Effector memory CD8-positive, alpha-beta T cell (primary cell): Measurements from ENCODE around the gene DNAJC10.

Source experiments
- ATAC-seq: fragments of 150-1000 bp; cut with Tn5 transposase; replicated peaks from 2 replicates; pipeline ENCODE4 v1.10.0; 2021; ENCODE audit warnings: mild to moderate bottlenecking, moderate library complexity
- DNase-seq, 3 experiments: peaks; one replicate each; pipeline ENCODE4 v3.0.0; 2021
- H3K27ac Mint-ChIP-seq, 2 donors: one replicate each; pipeline ENCODE4 v1.8.0; 2022; ENCODE audit warnings: mild to moderate bottlenecking in 2 of 2, mixed read lengths in 2 of 2, moderate library complexity in 2 of 2
- H3K27me3 Mint-ChIP-seq, 2 donors: one replicate each; pipeline ENCODE4 v1.8.0; 2022; ENCODE audit warnings: mixed read lengths in 2 of 2
- H3K36me3 Mint-ChIP-seq: one replicate; pipeline ENCODE4 v1.8.0; 2022; ENCODE audit warnings: mild to moderate bottlenecking, moderate library complexity, mixed read lengths; ENCODE audit not compliant: insufficient read depth
- H3K4me1 Mint-ChIP-seq, 2 donors: one replicate each; pipeline ENCODE4 v1.8.0; 2022; ENCODE audit warnings: low read depth in 2 of 2, mixed read lengths in 2 of 2
- H3K4me3 Mint-ChIP-seq, 2 donors: one replicate each; pipeline ENCODE4 v1.8.0; 2022; ENCODE audit warnings: mild to moderate bottlenecking in 2 of 2, mixed read lengths in 2 of 2, moderate library complexity in 2 of 2
- H3K9me3 Mint-ChIP-seq, 2 donors: one replicate each; pipeline ENCODE4 v1.8.0; 2022; ENCODE audit warnings: mixed read lengths in 2 of 2

Gene DNAJC10

DNA sequence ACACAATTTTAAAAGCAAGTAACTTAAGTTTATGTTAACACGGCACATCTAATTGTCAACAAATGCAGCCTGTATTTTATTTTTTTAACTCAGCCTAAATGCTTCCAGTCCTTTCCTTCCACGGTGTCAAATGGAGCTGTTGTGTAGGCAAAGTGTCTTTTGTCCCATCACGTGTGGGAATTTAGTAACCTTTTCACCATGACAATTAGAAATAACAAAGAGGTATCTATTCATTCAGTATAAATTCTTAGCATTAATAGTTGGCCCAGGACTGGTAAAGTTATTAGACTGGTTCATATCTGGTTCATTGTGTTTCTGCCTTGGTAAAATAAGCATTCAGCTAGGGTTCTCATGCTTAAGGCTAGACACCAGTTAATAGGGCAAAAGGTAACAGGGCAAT, 102.4 kb downstream of the DNAJC10 start:
- H3K4me3 Mint-ChIP-seq = no peak overlapping the region
- ATAC-seq = no peak
- H3K4me1 Mint-ChIP-seq = no peaks in the 10 kb centered on the region
- no peaks in the 10 kb centered on the region for H3K9me3 Mint-ChIP-seq
- DNase-seq = no peak
- H3K27me3 Mint-ChIP-seq = peaks cover 32 to 43% of the 10 kb centered on the region in 2 donors
- H3K36me3 Mint-ChIP-seq = no peaks in the 10 kb centered on the region
- H3K27ac Mint-ChIP-seq = no peak overlapping the region

DNA sequence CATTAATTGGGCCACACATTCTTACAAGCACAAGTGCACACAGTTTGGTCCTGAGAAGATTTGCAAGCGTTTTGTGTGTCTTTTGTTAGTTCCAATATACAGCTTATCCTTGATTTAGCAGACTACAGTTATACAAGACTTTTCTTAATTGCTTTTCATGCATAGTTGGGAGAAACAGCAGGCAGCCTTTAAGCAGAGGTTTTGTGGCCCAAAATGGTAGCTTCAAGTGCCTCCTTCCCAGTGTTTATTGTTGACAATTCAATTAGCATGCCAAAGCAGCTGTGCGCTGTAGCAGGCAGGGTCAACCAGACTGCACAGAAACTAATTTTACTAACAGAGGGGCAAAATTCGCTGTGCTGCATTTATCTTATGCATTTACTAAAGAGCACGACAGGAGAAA, 102.9 kb downstream of the DNAJC10 start:
- H3K9me3 Mint-ChIP-seq = no peaks in the 10 kb centered on the region
- no peak for DNase-seq
- H3K4me1 Mint-ChIP-seq = no peaks in the 10 kb centered on the region
- H3K36me3 Mint-ChIP-seq = no peaks in the 10 kb centered on the region
- H3K4me3 Mint-ChIP-seq = no peak overlapping the region
- H3K27ac Mint-ChIP-seq = no peak overlapping the region
- H3K27me3 Mint-ChIP-seq = peaks cover 36 to 47% of the 10 kb centered on the region in 2 donors
- no peak for ATAC-seq

DNA sequence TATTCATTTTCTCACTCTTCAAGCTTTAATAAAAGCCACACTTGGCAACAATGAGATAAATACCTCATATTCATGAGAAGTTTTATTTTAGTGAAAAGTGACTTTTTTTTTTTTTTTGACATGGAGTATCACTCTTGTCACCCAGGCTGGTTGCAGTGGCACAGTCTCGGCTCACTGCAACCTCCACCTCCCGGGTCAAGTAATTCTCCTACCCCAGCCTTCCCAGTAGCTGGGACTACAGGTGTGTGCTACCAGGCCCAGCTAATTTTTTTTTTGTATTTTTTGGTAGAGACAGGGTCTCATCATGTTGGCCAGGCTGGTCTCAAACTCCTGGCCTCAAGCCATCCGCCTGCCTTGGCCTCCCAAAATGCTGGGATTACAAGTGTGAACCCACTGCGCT, 103.4 kb downstream of the DNAJC10 start:
- DNase-seq = no peak
- Mint-ChIP-seq H3K36me3 (no peaks in the 10 kb centered on the region), H3K27me3 (peaks cover 33 to 52% of the 10 kb centered on the region in 2 donors)

DNA sequence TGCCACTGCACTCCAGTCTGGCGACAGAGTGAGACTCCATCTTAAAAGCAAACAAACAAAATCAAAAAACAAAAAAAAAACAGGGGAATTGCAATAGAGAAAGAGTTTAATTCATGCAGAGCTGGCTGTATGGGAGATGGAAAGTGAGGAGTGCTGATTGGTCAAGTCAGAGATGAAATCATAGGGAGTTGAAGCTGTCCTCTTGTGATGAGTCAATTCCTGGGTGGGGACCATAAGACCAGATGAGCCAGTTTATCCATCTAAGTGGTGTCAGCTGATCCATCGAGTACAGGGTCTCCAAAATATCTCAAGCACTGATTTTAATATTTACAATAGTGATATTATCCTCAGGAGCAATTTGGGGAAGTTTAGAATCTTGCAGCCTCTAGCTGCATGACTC, 105.1 kb downstream of the DNAJC10 start:
- no peak overlapping the region for H3K4me3 Mint-ChIP-seq
- ATAC-seq = no peak
- H3K4me1 Mint-ChIP-seq = no peaks in the 10 kb centered on the region
- H3K27ac Mint-ChIP-seq = no peak overlapping the region
- no peak for DNase-seq
- H3K9me3 Mint-ChIP-seq = no peaks in the 10 kb centered on the region
- H3K36me3 Mint-ChIP-seq = no peaks in the 10 kb centered on the region
- H3K27me3 Mint-ChIP-seq = peaks cover 21 to 51% of the 10 kb centered on the region in 2 donors

More for the DNA sequence above, 103.4 kb downstream of the DNAJC10 start:
- Mint-ChIP-seq H3K4me1 (no peaks in the 10 kb centered on the region), H3K4me3 (no peak overlapping the region), H3K9me3 (no peaks in the 10 kb centered on the region), H3K27ac (no peak overlapping the region)
- ATAC-seq = no peak

DNA sequence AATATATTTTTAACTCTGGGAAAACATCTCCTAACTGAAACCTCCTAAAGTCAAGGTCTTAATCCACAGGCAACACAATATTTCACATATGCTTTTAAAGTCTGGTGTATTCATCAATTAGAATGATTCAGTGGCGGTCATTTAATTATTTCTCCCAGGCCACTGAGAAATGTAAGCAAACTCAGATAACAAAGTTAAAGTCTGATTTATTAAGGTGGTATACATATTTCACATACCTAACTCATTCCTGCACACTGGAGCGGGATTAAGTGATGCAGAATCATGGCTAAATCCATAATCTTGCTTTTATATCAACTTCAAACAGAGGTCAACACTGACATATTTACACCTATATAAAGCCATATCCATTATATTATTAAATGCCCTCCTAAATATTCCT, 106.7 kb downstream of the DNAJC10 start:
- Mint-ChIP-seq H3K27ac (no peak overlapping the region), H3K36me3 (no peaks in the 10 kb centered on the region), H3K4me1 (no peaks in the 10 kb centered on the region), H3K9me3 (no peaks in the 10 kb centered on the region), H3K4me3 (no peak overlapping the region), H3K27me3 (peaks cover 21 to 56% of the 10 kb centered on the region in 2 donors)
- ATAC-seq (no peak), DNase-seq (no peak)

DNA sequence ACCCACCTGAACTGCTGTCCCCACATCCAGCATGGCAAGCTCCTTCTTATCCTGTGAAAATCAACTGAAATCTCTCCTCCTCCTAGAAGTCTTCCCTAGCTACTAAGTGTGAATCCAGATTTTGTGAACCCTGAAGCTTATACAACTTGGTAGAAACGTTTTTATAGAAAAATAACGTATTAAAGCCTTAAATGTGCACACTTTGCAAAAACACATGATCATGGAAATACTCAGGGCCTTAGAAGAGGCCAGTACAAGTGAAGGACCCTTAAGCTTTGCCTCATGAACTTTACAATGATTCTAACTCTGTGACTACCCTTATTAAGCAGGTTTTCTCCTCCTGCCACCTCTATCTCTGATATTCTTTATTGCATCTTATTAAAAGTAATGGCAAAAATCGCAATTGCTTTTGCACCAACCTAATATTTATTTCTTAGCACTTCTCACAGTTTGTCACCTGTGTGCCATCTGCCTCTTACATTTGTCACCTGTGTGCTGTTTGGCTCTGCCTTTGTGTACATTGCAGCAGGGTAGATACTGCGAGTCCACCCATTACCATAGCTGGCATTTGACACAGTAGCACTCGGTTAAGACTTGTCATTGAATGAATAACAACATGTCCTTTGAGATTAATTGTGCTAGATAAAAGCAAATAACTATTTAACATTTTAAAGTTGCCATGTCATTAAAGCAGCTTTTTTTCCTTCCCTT, 108.2 kb downstream of the DNAJC10 start:
- H3K9me3 Mint-ChIP-seq = no peaks in the 10 kb centered on the region
- H3K4me3 Mint-ChIP-seq = no peak overlapping the region
- H3K36me3 Mint-ChIP-seq = no peaks in the 10 kb centered on the region
- H3K4me1 Mint-ChIP-seq = no peaks in the 10 kb centered on the region
- ATAC-seq (no peak), DNase-seq (no peak)
- H3K27me3 Mint-ChIP-seq = peaks cover 29 to 47% of the 10 kb centered on the region in 2 donors
- no peak overlapping the region for H3K27ac Mint-ChIP-seq

DNA sequence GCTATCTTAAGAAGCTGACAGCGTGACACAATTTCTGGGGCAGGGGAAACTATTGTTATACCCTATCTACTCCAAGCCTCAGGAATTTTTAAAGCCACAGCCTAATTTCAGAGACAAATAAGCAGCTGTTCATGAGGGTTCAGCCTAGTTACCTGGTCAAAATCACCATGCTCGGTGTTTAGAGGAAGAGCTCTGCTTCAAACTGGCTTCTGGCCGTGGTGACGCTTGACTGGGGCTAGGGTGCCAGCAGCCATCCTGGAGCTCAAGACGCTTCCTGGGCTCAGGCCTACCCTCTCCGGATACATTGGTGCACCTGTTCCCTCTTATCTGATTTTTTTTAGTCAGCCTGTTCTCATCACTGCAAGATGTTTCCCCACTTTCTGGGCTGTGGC, 108.7 kb downstream of the DNAJC10 start:
- no peaks in the 10 kb centered on the region for H3K9me3 Mint-ChIP-seq
- ATAC-seq = no peak

DNA sequence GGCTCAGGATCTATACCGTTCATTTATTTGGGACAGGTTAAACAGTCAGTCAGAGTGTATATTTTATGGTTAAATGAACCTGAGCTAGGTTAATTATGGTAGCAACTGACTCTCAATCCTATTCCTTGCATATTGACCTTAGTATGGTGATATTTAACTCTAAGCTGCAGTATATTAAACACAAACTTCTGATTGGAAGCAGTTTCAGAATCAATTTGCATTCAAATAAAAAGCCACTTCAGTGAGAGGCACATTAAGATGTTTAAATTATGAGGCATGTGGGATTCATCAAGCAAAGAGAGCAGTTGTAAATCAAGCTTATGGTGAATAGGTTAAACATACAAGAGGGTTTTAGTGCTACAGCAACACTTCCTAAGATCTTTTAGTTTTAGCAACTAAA, 110.0 kb downstream of the DNAJC10 start:
- Mint-ChIP-seq H3K4me3 (no peak overlapping the region), H3K36me3 (no peaks in the 10 kb centered on the region), H3K27ac (no peak overlapping the region), H3K4me1 (no peaks in the 10 kb centered on the region), H3K9me3 (no peaks in the 10 kb centered on the region), H3K27me3 (peaks cover 33 to 46% of the 10 kb centered on the region in 2 donors)
- DNase-seq (no peak), ATAC-seq (no peak)

More for the DNA sequence above, 108.7 kb downstream of the DNAJC10 start:
- H3K36me3 Mint-ChIP-seq = no peaks in the 10 kb centered on the region
- H3K4me1 Mint-ChIP-seq = no peaks in the 10 kb centered on the region
- H3K4me3 Mint-ChIP-seq = no peak overlapping the region
- H3K27me3 Mint-ChIP-seq = peaks cover 34 to 50% of the 10 kb centered on the region in 2 donors
- DNase-seq = no peak
- no peak overlapping the region for H3K27ac Mint-ChIP-seq

DNA sequence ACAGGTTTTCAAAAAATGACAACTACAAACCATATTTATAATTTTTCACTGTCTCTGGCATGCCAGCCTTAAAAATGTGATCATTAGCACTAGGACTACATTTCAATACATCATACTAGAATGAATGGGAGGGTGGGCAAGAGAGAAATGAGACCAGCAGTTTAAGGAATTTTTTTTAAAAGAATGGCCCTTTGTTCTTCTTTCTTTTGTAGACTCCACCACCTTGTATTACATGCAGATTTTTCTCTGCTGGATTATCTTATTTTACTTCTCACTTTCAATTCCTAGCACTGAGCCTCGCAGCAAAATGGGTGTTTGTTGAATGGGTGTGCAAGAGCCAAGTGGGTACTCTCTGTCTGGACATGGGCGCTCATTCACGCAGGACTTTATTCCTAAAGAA, 110.4 kb downstream of the DNAJC10 start:
- Mint-ChIP-seq H3K4me1 (no peaks in the 10 kb centered on the region), H3K36me3 (no peaks in the 10 kb centered on the region), H3K4me3 (no peak overlapping the region), H3K9me3 (no peaks in the 10 kb centered on the region), H3K27ac (no peak overlapping the region), H3K27me3 (peaks cover 28 to 42% of the 10 kb centered on the region in 2 donors)
- DNase-seq (no peak), ATAC-seq (no peak)

DNA sequence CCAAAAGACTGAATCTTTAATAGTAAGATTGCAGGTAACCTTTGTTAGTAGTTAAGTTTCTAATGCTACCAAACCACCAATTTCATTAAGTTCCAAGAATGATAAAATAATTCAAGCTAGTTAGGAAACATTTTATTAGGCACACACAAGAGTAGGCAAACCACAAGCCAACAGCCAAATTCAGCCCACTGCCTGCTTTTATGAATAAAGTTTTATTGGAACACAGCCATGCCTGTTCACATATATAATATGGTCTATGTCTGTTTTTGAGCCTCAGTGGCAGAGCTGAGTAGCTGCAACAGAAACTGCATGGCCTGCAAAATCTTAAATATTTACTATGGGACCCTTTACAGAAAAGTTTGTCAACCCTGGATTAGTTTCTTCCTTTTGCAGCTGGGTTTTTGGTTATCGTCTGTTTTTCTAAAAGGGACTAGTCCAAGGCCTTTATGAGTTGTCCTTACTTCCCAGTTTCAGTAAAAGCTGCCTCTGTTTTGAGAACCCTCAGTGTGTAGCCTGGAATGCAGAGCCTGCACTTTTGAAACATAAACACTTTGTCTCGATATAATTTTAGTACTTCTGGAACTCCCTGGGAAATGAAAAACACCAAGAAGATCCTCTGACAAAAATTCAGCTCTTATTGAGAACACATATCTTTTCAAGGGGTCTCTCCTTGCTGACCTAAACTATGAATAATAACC, 111.3 kb downstream of the DNAJC10 start:
- H3K4me1 Mint-ChIP-seq = no peaks in the 10 kb centered on the region
- ATAC-seq (no peak), DNase-seq (no peak)
- peaks cover 34 to 42% of the 10 kb centered on the region in 2 donors for H3K27me3 Mint-ChIP-seq
- H3K4me3 Mint-ChIP-seq = no peak overlapping the region
- no peaks in the 10 kb centered on the region for H3K36me3 Mint-ChIP-seq
- H3K27ac Mint-ChIP-seq = no peak overlapping the region
- no peaks in the 10 kb centered on the region for H3K9me3 Mint-ChIP-seq

DNA sequence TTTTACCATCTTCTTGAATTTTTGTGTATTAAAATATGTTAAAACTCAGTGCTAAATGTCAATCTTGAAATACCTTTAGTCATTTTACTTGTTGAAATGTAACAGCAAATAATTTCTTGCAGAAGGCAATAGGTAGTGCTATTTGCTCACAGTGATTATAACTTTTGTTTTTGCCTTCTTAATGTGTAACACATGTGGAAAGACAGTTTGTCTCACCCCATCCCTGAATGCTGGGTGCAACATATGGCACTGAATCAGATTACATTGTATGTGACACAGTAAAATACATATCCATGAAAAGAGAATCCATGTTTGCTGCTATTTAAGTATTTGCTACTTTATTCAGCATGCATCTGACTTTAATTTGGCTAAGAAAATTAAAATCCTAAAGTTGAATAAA, 115.0 kb downstream of the DNAJC10 start:
- ATAC-seq = no peak
- H3K36me3 Mint-ChIP-seq = no peaks in the 10 kb centered on the region
- no peaks in the 10 kb centered on the region for H3K4me1 Mint-ChIP-seq
- DNase-seq = no peak
- H3K9me3 Mint-ChIP-seq = no peaks in the 10 kb centered on the region
- H3K4me3 Mint-ChIP-seq = no peak overlapping the region
- H3K27me3 Mint-ChIP-seq = peaks cover 40 to 48% of the 10 kb centered on the region in 2 donors
- no peak overlapping the region for H3K27ac Mint-ChIP-seq

DNA sequence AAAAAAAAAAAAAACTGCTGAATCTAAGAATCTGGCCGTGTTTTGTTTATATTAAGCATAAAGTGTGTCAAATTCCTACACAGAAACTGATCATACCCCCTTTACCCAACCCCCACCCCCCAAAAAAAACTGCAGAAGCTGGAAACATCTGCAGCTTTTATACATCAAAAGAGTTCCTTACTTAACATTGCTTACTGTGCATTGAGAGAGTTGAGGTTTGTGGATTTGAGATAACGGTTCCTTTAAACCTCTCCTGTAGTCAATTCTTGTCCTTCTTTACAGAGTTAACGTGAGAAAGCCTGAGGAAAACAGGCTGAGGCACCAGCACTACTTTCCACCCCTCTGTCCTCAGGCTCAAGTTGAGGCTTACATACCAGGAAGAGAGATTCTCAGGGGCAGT, 115.9 kb downstream of the DNAJC10 start:
- H3K36me3 Mint-ChIP-seq = no peaks in the 10 kb centered on the region
- ATAC-seq (no peak), DNase-seq (no peak)
- H3K27ac Mint-ChIP-seq = no peak overlapping the region
- H3K4me3 Mint-ChIP-seq = no peak overlapping the region
- H3K27me3 Mint-ChIP-seq = peaks cover 39 to 48% of the 10 kb centered on the region in 2 donors
- no peaks in the 10 kb centered on the region for H3K4me1 Mint-ChIP-seq
- H3K9me3 Mint-ChIP-seq = no peaks in the 10 kb centered on the region

DNA sequence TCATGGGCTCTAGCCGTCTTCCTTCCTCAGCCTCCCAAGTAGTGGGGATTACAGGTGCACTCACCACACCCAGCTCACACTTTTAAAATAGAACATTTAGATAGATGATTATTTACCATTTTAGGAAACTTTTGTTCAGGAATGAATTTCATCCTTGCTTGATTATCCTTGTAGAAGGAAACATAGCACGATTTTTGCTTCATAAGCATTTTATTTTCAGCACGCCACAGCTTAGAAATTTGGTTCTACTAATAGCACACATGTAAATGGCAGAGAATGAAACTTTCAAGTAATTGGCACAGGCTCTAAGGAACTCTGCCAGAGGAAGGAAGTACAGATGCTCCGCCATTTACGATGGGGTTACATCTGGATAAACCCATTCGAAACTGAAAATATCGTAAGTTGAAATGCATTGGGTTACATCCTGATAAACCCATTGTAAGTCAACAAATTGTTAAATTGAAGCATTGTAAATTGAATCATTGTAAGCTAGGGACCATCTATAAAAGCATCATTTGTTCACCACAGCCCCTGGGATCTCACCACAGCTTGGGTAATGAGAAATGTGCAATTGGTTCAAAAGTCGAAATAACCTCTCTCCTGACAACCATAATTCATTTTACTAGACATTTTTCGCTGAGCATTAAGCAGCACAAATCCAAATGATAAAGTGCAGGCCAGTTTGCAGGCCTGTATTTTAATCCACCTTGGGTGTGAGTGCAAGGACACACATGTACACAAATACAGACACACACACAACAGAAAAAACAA, 117.2 kb downstream of the DNAJC10 start:
- no peak overlapping the region for H3K27ac Mint-ChIP-seq
- H3K27me3 Mint-ChIP-seq = peaks cover 50 to 62% of the 10 kb centered on the region in 2 donors
- no peak for DNase-seq
- no peak overlapping the region for H3K4me3 Mint-ChIP-seq
- H3K4me1 Mint-ChIP-seq = no peaks in the 10 kb centered on the region
- ATAC-seq = no peak
- H3K9me3 Mint-ChIP-seq = no peaks in the 10 kb centered on the region
- no peaks in the 10 kb centered on the region for H3K36me3 Mint-ChIP-seq

DNA sequence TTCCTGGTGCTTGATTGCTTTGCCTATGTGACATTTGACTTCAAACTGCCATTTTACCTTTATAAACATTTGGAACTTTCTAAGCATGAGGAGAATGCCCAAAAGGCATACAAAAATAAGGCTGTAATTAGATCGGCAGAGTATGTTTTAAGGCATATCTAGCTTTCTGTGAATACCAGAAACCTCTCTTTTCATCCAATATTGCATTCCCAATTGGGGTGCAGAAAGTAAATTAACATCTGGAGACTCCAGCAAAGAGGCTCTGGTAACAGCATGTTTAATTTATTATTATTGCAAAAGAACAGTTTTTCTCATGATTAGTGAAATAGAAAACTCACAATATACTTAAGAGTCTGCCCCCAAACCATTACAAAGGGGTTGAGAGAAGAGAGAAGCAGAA, 118.2 kb downstream of the DNAJC10 start:
- no peak overlapping the region for H3K27ac Mint-ChIP-seq
- no peaks in the 10 kb centered on the region for H3K36me3 Mint-ChIP-seq
- no peak for DNase-seq
- H3K4me1 Mint-ChIP-seq = no peaks in the 10 kb centered on the region
- H3K27me3 Mint-ChIP-seq = peaks cover 57 to 62% of the 10 kb centered on the region in 2 donors
- no peak overlapping the region for H3K4me3 Mint-ChIP-seq
- ATAC-seq = no peak
- no peaks in the 10 kb centered on the region for H3K9me3 Mint-ChIP-seq
